MM.1S (cell line): Measurements from ENCODE around the gene BCAS4.

ENCODE experiments used
- EZH2 ChIP-seq: fragments of 300-600 bp; sonication (generic); optimal IDR thresholded peaks from 2 replicates; pipeline ENCODE3; 2017; ENCODE audit warnings: low read depth, mild to moderate bottlenecking, antibody characterized with exemption, low read length, mixed read lengths
- EZH2phosphoT487 ChIP-seq: fragments of 300-600 bp; sonication (generic); IDR thresholded peaks from 2 replicates; pipeline ENCODE4 v1.6.1; 2018; ENCODE audit warnings: antibody characterized with exemption, low read length
- TF ChIP-seq, protein P1 (sequence below): fragments of 300-600 bp; sonication (generic); IDR thresholded peaks from 2 replicates; pipeline ENCODE4 v1.5.1; 2016; ENCODE audit warnings: antibody characterized with exemption, low read length, mixed read lengths

DNA sequence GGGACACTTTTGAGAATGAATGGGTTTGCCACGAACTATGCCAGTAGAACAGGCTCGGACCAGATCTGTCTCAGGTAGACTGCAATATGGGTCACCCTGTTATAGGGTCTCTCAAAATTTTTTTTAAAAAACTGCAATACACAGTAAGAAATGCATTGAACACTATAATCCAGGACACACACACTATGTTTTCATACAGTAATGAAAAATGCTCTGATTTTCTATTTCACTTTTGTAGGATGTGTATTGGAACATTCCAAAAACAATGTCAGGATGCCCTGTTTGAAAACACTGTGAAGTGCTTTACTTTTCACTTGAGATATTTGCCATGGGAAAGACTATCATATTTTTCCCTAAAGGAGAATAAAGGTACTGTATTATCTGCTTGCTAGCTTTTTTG is 38.4 kb upstream of the BCAS4 start:
- TF ChIP-seq, protein P1, sequence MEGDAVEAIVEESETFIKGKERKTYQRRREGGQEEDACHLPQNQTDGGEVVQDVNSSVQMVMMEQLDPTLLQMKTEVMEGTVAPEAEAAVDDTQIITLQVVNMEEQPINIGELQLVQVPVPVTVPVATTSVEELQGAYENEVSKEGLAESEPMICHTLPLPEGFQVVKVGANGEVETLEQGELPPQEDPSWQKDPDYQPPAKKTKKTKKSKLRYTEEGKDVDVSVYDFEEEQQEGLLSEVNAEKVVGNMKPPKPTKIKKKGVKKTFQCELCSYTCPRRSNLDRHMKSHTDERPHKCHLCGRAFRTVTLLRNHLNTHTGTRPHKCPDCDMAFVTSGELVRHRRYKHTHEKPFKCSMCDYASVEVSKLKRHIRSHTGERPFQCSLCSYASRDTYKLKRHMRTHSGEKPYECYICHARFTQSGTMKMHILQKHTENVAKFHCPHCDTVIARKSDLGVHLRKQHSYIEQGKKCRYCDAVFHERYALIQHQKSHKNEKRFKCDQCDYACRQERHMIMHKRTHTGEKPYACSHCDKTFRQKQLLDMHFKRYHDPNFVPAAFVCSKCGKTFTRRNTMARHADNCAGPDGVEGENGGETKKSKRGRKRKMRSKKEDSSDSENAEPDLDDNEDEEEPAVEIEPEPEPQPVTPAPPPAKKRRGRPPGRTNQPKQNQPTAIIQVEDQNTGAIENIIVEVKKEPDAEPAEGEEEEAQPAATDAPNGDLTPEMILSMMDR: no peak
- TF ChIP-seq EZH2 (no peak), EZH2phosphoT487 (no peak)
